Right atrium auricular region (tissue), 2 donors: ENCODE measurements around the gene SENP3. TPM values are rescaled to one million over a fixed set of nuclear protein-coding genes. Genes with fewer than 3 reads are reported as not detected.

Source experiments
- DNase-seq: peaks from one replicate; pipeline ENCODE4 v3.0.0-alpha.2; 2019; ENCODE audit warnings: low spot score
- H3K27ac ChIP-seq, 2 donors: fragments of 200-600 bp; sonication (generic); 1 replicate in 1 of 2; 2 replicates in 1 of 2; pipeline ENCODE4 v1.5.1; 2016 to 2019
- H3K27me3 ChIP-seq, 2 donors: fragments of 200-600 bp; sonication (generic); one replicate each; pipeline versions ENCODE4 v1.5.1 to v1.6.0; 2017 to 2019
- H3K36me3 ChIP-seq: fragments of 200-600 bp; sonication (generic); one replicate; pipeline ENCODE4 v1.5.1; 2016
- H3K4me1 ChIP-seq, 2 donors: fragments of 200-600 bp; sonication (generic); one replicate each; pipeline versions ENCODE4 v1.5.1 to v1.6.0; 2017 to 2019
- H3K4me3 ChIP-seq, 2 donors: fragments of 200-600 bp; sonication (generic); 1 replicate in 1 of 2; 2 replicates in 1 of 2; pipeline ENCODE4 v1.5.1; 2017 to 2019; ENCODE audit warnings: mild to moderate bottlenecking in 1 of 2, moderate library complexity in 1 of 2
- H3K9me3 ChIP-seq, 2 donors: fragments of 200-600 bp; sonication (generic); one replicate each; pipeline ENCODE4 v1.5.1; 2019
- CTCF ChIP-seq, 2 donors: fragments of 200-600 bp; sonication (generic); IDR thresholded peaks; one replicate each; pipeline ENCODE4 v1.5.1; 2019; ENCODE audit warnings: antibody characterized with exemption in 2 of 2
- total RNA-seq, 2 donors: library from RNA; depleted of rRNA; stranded (reverse); fragments of >200 nt; gene quantifications; one replicate each; pipeline ENCODE4 v1.1.0, GENCODE V29; 2016

SENP3 gene
- total RNA-seq, 2 donors from 2014 or later: 45.9 to 56.1 TPM

- H3K36me3 ChIP-seq: no peaks in the 10 kb centered on the region
- peak overlapping the region; percentile 86 to 95 for H3K27ac ChIP-seq
- no peak for TF ChIP-seq CTCF (IDR thresholded peaks at IDR 0.05)
- no peaks in the 10 kb centered on the region for H3K27me3 ChIP-seq
- peaks cover 0 to 47% of the 10 kb centered on the region in 2 donors for H3K4me1 ChIP-seq
- no peaks in the 10 kb centered on the region for H3K9me3 ChIP-seq
- no peak for DNase-seq
- no peak overlapping the region for H3K4me3 ChIP-seq
These were observed 4.5 kb upstream of the SENP3 start for GRCh38 chr17:7557147-7557764.

GRCh38 chr17:7557775-7558543, 3.8 kb upstream of the SENP3 start:
- peak; percentile 88 for DNase-seq
- Histone ChIP-seq H3K4me3 (peak overlapping the region; percentile 16 to 76), H3K27me3 (no peaks in the 10 kb centered on the region), H3K4me1 (peaks cover 0 to 54% of the 10 kb centered on the region in 2 donors), H3K27ac (peak overlapping the region; percentile 86 to 95), H3K36me3 (no peaks in the 10 kb centered on the region), H3K9me3 (no peaks in the 10 kb centered on the region)
- peak in 1 of 2 donors; percentile 15 for TF ChIP-seq CTCF (IDR thresholded peaks at IDR 0.05)

- H3K27me3 ChIP-seq: no peaks in the 10 kb centered on the region
- H3K27ac ChIP-seq: peak within 1 kb of the TSS; percentile 86 to 95
- TF ChIP-seq CTCF (IDR thresholded peaks at IDR 0.05): no peak
- peaks cover 7% of the 10 kb centered on the region for H3K36me3 ChIP-seq
- H3K4me1 ChIP-seq: peaks cover 0 to 62% of the 10 kb centered on the region in 2 donors
- no peak for DNase-seq
- H3K9me3 ChIP-seq: no peaks in the 10 kb centered on the region
- H3K4me3 ChIP-seq: peak within 1 kb of the TSS; percentile 16 to 76
These were observed 3.0 kb upstream of the SENP3 start, which contains the start of gene TNFSF13 for GRCh38 chr17:7558544-7559319. Gene TNFSF13, plus strand, starts transcription at chr17:7558750. Its CDS starts 290 bp downstream, at chr17:7559040.

GRCh38 chr17:7559320-7560171, 2.2 kb upstream of the SENP3 start:
- peaks cover 0 to 67% of the 10 kb centered on the region in 2 donors for H3K4me1 ChIP-seq

More at GRCh38 chr17:7559320-7560171, 2.2 kb upstream of the SENP3 start:
- no peak for TF ChIP-seq CTCF (IDR thresholded peaks at IDR 0.05)
- Histone ChIP-seq H3K27me3 (no peaks in the 10 kb centered on the region), H3K9me3 (no peaks in the 10 kb centered on the region), H3K27ac (peak overlapping the region; percentile 86 to 95), H3K36me3 (peaks cover 15% of the 10 kb centered on the region), H3K4me3 (peak overlapping the region; percentile 16 to 76)
- no peak for DNase-seq
